NT2/D1 (cell line): ENCODE data around the gene SCD.

ENCODE experiments used
- YY1 ChIP-seq: IDR thresholded peaks from 2 replicates; pipeline ENCODE4 v1.6.1; 2011; ENCODE audit not compliant: insufficient read length, insufficient read depth
- ZNF274 ChIP-seq: IDR thresholded peaks from 2 replicates; pipeline ENCODE4 v1.6.1; 2011; ENCODE audit warnings: mild to moderate bottlenecking, low read depth, low read length

DNA sequence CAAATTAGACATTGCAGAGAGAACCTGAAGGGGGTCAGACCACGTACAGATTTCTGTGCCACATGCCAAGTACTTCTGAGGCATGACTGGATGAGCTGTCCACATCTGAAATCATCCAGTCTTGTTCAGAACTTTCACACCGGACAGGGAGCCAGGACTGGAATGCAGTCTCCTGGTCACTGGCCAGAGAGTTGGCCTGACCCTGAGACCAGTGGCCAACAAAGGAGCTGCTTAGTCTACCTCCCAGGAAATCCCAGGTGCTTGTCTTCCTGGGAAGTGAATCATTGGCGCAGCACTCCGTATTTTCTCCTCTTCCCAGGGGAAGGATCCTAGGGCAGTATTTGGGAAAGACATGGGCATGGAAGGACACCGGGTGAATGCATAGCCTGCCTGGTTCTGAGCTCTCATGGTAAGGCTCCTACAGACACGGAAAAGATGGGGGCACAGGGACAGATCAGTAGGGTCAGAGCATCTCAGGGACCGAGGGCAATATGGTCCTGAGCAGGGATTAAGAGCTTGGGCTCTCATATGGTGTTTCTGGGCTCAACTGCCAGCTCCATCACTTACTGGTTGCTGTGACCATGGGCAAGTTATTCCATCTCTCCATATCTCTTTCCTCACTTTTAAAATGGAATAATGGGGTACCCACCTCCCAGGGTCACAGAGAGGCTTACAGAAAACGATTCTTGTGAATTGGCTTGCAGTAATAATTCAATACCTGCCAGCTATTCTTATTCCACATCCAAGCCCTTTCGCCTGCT, 1.3 kb upstream of the SCD start:
- no peak for TF ChIP-seq YY1
- no peak for TF ChIP-seq ZNF274
